OCI-LY3 (cell line): ENCODE results near the gene ALKBH7.

ENCODE experiments used
- CTCF ChIP-seq: fragments of 200-600, 300-600 bp; sonication (generic); IDR thresholded peaks from 2 replicates; pipeline ENCODE4 v1.5.1; 2014; ENCODE audit warnings: antibody characterized with exemption, low read length, low read depth
- EZH2phosphoT487 ChIP-seq: fragments of 200-600 bp; shearing (Covaris generic); IDR thresholded peaks from 2 replicates; pipeline ENCODE4 v1.6.1; 2018; ENCODE audit warnings: antibody characterized with exemption, mixed run types, low read depth

GRCh38 chr19:6412061-6412446 is 39.5 kb downstream of the ALKBH7 start:
- TF ChIP-seq CTCF (no peak), EZH2phosphoT487 (no peak)
